HepG2 (cell line): ENCODE measurements around the gene CBX2. TPM values are rescaled to one million over a fixed set of nuclear protein-coding genes. Genes with fewer than 3 reads are reported as not detected.

Experiments used
- AFF4 ChIP-seq: sonication (generic); formaldehyde crosslinking; IDR thresholded peaks from 2 replicates; pipeline ENCODE4 v1.4.0; 2020; ENCODE audit warnings: missing genetic modification reagents
- CBX5 ChIP-seq: sonication (generic); formaldehyde crosslinking; IDR thresholded peaks from 2 replicates; pipeline ENCODE4 v1.4.0; 2020; ENCODE audit warnings: missing genetic modification reagents, borderline replicate concordance
- ERF ChIP-seq: IDR thresholded peaks from 2 replicates; pipeline ENCODE4 v1.6.1; 2018; ENCODE audit warnings: missing biosample characterization, missing genetic modification reagents
- GRHL1 ChIP-seq: sonication (generic); formaldehyde crosslinking; conservative IDR thresholded peaks from 2 replicates; pipeline ENCODE4 v1.8.0; 2022; ENCODE audit warnings: missing genetic modification reagents
- JUN ChIP-seq: sonication (generic); formaldehyde crosslinking; IDR thresholded peaks from 2 replicates; pipeline ENCODE4 v1.4.0; 2020; ENCODE audit warnings: mild to moderate bottlenecking, missing genetic modification reagents
- SIX4 ChIP-seq: sonication (generic); formaldehyde crosslinking; IDR thresholded peaks from 2 replicates; pipeline ENCODE4 v1.4.0; 2020; ENCODE audit warnings: missing genetic modification reagents
- ZBTB25 ChIP-seq: IDR thresholded peaks from 2 replicates; pipeline ENCODE4 v1.6.1; 2018; ENCODE audit warnings: missing genetic modification reagents
- ZNF251 ChIP-seq: sonication (generic); formaldehyde crosslinking; IDR thresholded peaks from 2 replicates; pipeline ENCODE4 v1.9.0; 2021; ENCODE audit warnings: mild to moderate bottlenecking, missing genetic modification reagents
- ZNF292 ChIP-seq: sonication (generic); formaldehyde crosslinking; IDR thresholded peaks from 2 replicates; pipeline ENCODE4 v1.8.1; 2022; ENCODE audit warnings: mild to moderate bottlenecking, low read depth, missing genetic modification reagents, borderline replicate concordance
- ZNF3 ChIP-seq: IDR thresholded peaks from 2 replicates; pipeline ENCODE4 v1.7.0; 2017; ENCODE audit warnings: inconsistent platforms
- ZNF383 ChIP-seq: sonication (generic); formaldehyde crosslinking; IDR thresholded peaks from 2 replicates; pipeline ENCODE4 v1.4.0; 2020; ENCODE audit warnings: missing genetic modification reagents, mild to moderate bottlenecking, borderline replicate concordance
- ZNF552 ChIP-seq: sonication (generic); formaldehyde crosslinking; IDR thresholded peaks from 2 replicates; pipeline ENCODE4 v1.9.0; 2022; ENCODE audit warnings: missing genetic modification reagents, mild to moderate bottlenecking, borderline replicate concordance
- ZNF567 ChIP-seq: sonication (generic); formaldehyde crosslinking; IDR thresholded peaks from 2 replicates; pipeline ENCODE4 v1.8.1; 2023; ENCODE audit warnings: mild to moderate bottlenecking, missing genetic modification reagents, borderline replicate concordance
- ZNF703 ChIP-seq: sonication (generic); formaldehyde crosslinking; IDR thresholded peaks from 2 replicates; pipeline ENCODE4 v1.5.1; 2020; ENCODE audit warnings: missing genetic modification reagents, mild to moderate bottlenecking, moderate library complexity, borderline replicate concordance
- ZNF850 ChIP-seq: sonication (generic); formaldehyde crosslinking; conservative IDR thresholded peaks from 2 replicates; pipeline ENCODE4 v1.9.0; 2021; ENCODE audit warnings: mild to moderate bottlenecking, missing genetic modification reagents
- polyA plus RNA-seq, 8 experiments: library from polyadenylated mRNA; depleted of rRNA in 3 of 8; stranded (reverse) in 7 of 8; unstranded in 1 of 8; fragments of >200 nt; fragmentation: Illumina TruSeq in 4 of 8; extraction: Trizol in 4 of 8; gene quantifications; 2 replicates each; pipeline versions ENCODE4 v1.2.1 to v1.2.3, GENCODE V29; 2011 to 2016; ENCODE audit warnings: low read depth in 4 of 8, missing spikeins in 1 of 8, mixed read lengths in 1 of 8; ENCODE audit not compliant: insufficient read depth in 1 of 8
- total RNA-seq, 5 experiments: library from RNA; depleted of rRNA; stranded (reverse); fragments of >200 nt; fragmentation: Illumina TruSeq; extraction: Trizol; gene quantifications; 2 replicates each; pipeline ENCODE4 v1.2.3, GENCODE V29; 2016; ENCODE audit warnings: low read depth in 1 of 5
- TF ChIP-seq, protein P1 (sequence below): sonication (generic); formaldehyde crosslinking; IDR thresholded peaks from 2 replicates; pipeline ENCODE4 v1.4.0; 2020; ENCODE audit warnings: missing genetic modification reagents, borderline replicate concordance
- TF ChIP-seq, protein P2 (sequence below): IDR thresholded peaks from 2 replicates; pipeline ENCODE4 v1.6.1; 2016; ENCODE audit warnings: missing compliant biosample characterization, missing genetic modification reagents, borderline replicate concordance

CBX2 gene
- total and polyA plus RNA-seq, 2 of the 13 experiments (the other 11 are each of a cell fraction or from before 2014, with no cell fraction given) = 14.5 to 31.1 TPM

DNA sequence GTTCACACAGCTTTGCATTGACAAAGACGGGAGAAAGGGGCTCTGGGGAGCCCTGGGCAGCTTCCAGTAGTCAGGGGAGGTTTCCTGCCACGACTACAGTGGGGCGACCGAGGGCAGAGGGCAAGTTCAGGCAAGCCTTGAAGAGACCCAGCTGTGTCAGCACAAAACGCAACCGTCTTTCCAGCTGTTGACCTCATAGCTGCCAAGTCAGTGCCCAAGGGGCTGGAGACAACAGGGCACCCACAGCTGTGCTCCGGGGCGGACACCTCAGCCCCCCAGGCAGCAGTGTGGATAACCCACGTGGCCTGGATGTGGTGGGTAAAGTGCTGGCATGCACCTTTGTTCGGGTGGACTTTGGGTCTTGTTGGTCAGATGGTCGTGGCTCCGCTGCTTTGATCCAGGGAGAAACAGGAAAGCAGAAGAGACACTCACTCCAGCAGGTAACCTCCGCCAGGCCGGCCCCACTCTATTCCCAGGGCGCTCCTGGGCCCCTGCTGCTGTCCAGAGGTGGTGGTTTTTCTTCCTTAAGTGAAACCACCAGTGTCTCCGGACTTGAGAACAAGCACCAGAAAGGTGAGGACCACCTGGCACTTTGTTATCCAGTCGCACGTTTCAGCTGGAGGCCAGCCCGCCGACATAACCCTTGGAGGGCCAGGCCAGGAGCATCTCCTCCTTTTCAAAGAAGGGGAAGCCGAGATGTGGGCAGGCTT lies 17.6 kb upstream of the CBX2 start (continued):
- TF ChIP-seq, protein P1, sequence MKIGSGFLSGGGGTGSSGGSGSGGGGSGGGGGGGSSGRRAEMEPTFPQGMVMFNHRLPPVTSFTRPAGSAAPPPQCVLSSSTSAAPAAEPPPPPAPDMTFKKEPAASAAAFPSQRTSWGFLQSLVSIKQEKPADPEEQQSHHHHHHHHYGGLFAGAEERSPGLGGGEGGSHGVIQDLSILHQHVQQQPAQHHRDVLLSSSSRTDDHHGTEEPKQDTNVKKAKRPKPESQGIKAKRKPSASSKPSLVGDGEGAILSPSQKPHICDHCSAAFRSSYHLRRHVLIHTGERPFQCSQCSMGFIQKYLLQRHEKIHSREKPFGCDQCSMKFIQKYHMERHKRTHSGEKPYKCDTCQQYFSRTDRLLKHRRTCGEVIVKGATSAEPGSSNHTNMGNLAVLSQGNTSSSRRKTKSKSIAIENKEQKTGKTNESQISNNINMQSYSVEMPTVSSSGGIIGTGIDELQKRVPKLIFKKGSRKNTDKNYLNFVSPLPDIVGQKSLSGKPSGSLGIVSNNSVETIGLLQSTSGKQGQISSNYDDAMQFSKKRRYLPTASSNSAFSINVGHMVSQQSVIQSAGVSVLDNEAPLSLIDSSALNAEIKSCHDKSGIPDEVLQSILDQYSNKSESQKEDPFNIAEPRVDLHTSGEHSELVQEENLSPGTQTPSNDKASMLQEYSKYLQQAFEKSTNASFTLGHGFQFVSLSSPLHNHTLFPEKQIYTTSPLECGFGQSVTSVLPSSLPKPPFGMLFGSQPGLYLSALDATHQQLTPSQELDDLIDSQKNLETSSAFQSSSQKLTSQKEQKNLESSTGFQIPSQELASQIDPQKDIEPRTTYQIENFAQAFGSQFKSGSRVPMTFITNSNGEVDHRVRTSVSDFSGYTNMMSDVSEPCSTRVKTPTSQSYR (CRISPR knock-in tag) = peak; percentile 77; the same call in 1 of the 2 replicates
- peak; percentile 90 for TF ChIP-seq JUN (CRISPR knock-in tag)
- TF ChIP-seq, protein P2, sequence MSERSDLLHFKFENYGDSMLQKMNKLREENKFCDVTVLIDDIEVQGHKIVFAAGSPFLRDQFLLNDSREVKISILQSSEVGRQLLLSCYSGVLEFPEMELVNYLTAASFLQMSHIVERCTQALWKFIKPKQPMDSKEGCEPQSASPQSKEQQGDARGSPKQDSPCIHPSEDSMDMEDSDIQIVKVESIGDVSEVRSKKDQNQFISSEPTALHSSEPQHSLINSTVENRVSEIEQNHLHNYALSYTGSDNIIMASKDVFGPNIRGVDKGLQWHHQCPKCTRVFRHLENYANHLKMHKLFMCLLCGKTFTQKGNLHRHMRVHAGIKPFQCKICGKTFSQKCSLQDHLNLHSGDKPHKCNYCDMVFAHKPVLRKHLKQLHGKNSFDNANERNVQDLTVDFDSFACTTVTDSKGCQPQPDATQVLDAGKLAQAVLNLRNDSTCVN (CRISPR knock-in tag) = peak; percentile 68
- no peak for TF ChIP-seq AFF4 (CRISPR knock-in tag)
- TF ChIP-seq ERF (CRISPR knock-in tag) = peak; percentile 95
- TF ChIP-seq ZNF383 (CRISPR knock-in tag) = peak; percentile 80; the same call in 1 of the 2 replicates
- peak; percentile 90 for TF ChIP-seq ZNF567 (CRISPR knock-in tag)
- 0 out of 2 replicates have a peak, but pooled peaks have one; percentile 46 for TF ChIP-seq CBX5 (CRISPR knock-in tag)
- TF ChIP-seq SIX4 (CRISPR knock-in tag) = no peak
- no peak; the same call in 1 of the 2 replicates for TF ChIP-seq ZBTB25 (CRISPR knock-in tag)
- peak; percentile 95 for TF ChIP-seq ZNF292 (CRISPR knock-in tag)
- no peak for TF ChIP-seq GRHL1 (CRISPR knock-in tag)
- TF ChIP-seq ZNF552 (CRISPR knock-in tag) = peak; percentile 94
- 0 out of 2 replicates have a peak, but pooled peaks have one; percentile 68 for TF ChIP-seq ZNF251 (CRISPR knock-in tag)
- TF ChIP-seq ZNF3 = no peak
- no peak for TF ChIP-seq ZNF850
- 0 out of 2 replicates have a peak, but pooled peaks have one; percentile 76 for TF ChIP-seq ZNF703 (CRISPR knock-in tag)
